K562 (cell line): Measurements from ENCODE around the gene CREB3L2. TPM values are rescaled to one million over a fixed set of nuclear protein-coding genes. Genes with fewer than 3 reads are reported as not detected.

Experiments
- ATAC-seq: fragments of 200-7000 bp; cut with Tn5 transposase; 3 replicates; pipeline ENCODE4 v1.9.1; 2020; ENCODE audit warnings: moderate library complexity
- BruUV-seq: library from RNA; stranded (reverse); fragments of 400-500 nt; replicated peaks from 2 replicates; lab custom pipeline; 2021; lab: Mats Ljungman, UMichigan
- CTCF ChIA-PET: fragments of 300-600 bp; formaldehyde crosslinking; extraction: SDS; loops from one replicate; lab custom pipeline; 2021; ENCODE audit warnings: low intra/inter-chr PET ratio; lab: Yijun Ruan, JAX
- POLR2A ChIA-PET: fragments of 300-600, 350-650 bp; sonication (Branson Sonifier 250); formaldehyde crosslinking; extraction: SDS; loops from one replicate; lab custom pipeline; 2021; ENCODE audit warnings: antibody characterized with exemption, inconsistent platforms; lab: Yijun Ruan, JAX
- DNase-seq, 4 experiments: peaks; one replicate each; pipeline versions ENCODE4 v3.0.0 to v3.0.0-alpha.2; 2011 to 2018; ENCODE audit warnings: low spot score in 3 of 4, mixed read lengths in 3 of 4; ENCODE audit errors: extremely low read depth in 1 of 4
- FAIRE-seq: peaks from 2 replicates; lab custom pipeline; 2011; peaks lifted over from hg19 to GRCh38; lab: Jason Lieb, UNC
- H2AFZ ChIP-seq: 2 replicates; pipeline ENCODE4 v1.6.0; 2011; ENCODE audit warnings: low read depth, low read length, control low read depth, inconsistent platforms
- H3K27ac ChIP-seq: fragments of 200-600 bp; 3 replicates; pipeline ENCODE4 v1.8.0; 2011; ENCODE audit warnings: low read depth, mild to moderate bottlenecking, control low read depth, inconsistent platforms, low read length, moderate library complexity, mixed read lengths; ENCODE audit errors: extremely low read depth
- H3K27me3 ChIP-seq, 2 experiments: fragments of 300-600 bp in 1 of 2; 2 replicates in 1 of 2; 3 replicates in 1 of 2; pipeline versions ENCODE4 v1.6.0 to v1.8.0; 2011; ENCODE audit warnings: inconsistent platforms in 2 of 2, low read length in 2 of 2, mild to moderate bottlenecking in 1 of 2, mixed read lengths in 1 of 2, moderate library complexity in 1 of 2; ENCODE audit not compliant: control insufficient read depth in 2 of 2, insufficient read depth in 2 of 2
- H3K36me3 ChIP-seq: fragments of 300-600 bp; 3 replicates; pipeline ENCODE4 v1.8.0; 2011; ENCODE audit warnings: mild to moderate bottlenecking, low read length, inconsistent platforms; ENCODE audit not compliant: control insufficient read depth, insufficient read depth
- H3K4me1 ChIP-seq, 2 experiments: fragments of 200-600 bp in 1 of 2; replicated peaks in 1 of 2; 2 replicates in 1 of 2; 3 replicates in 1 of 2; pipeline versions ENCODE4 v1.5.1 to v1.8.0; 2011; ENCODE audit warnings: inconsistent platforms in 2 of 2, low read length in 2 of 2, mild to moderate bottlenecking in 1 of 2, mixed read lengths in 1 of 2, moderate library complexity in 1 of 2; ENCODE audit not compliant: control insufficient read depth in 2 of 2, insufficient read depth in 2 of 2
- H3K4me2 ChIP-seq: 2 replicates; pipeline ENCODE4 v1.6.1; 2011; ENCODE audit warnings: low read length, control low read depth, inconsistent platforms, mixed read lengths; ENCODE audit not compliant: insufficient read depth
- H3K4me3 ChIP-seq: fragments of 200-600 bp; sonication (generic), shearing (Covaris generic); 2 replicates; pipeline ENCODE4 v1.5.1; 2016; ENCODE audit warnings: control low read depth, inconsistent platforms
- H3K79me2 ChIP-seq: fragments of 200-600 bp; 3 replicates; pipeline ENCODE4 v1.8.0; 2011; ENCODE audit warnings: low read length, inconsistent platforms; ENCODE audit not compliant: control insufficient read depth, insufficient read depth
- H3K9ac ChIP-seq, 2 experiments: 2 replicates each; pipeline versions ENCODE4 v1.6.0 to v1.6.1; 2011; ENCODE audit warnings: low read depth in 2 of 2, low read length in 2 of 2, control low read depth in 1 of 2, inconsistent platforms in 1 of 2, mild to moderate bottlenecking in 1 of 2, mixed read lengths in 1 of 2; ENCODE audit not compliant: insufficient read depth in 1 of 2
- H3K9me1 ChIP-seq: one replicate; pipeline ENCODE4 v1.6.0; 2011; ENCODE audit warnings: inconsistent platforms, mild to moderate bottlenecking, low read length, moderate library complexity; ENCODE audit not compliant: control insufficient read depth, insufficient read depth
- H3K9me3 ChIP-seq: replicated peaks from 2 replicates; pipeline ENCODE4 v1.5.1; 2011; ENCODE audit warnings: low read depth, low read length, inconsistent platforms; ENCODE audit not compliant: control insufficient read depth, insufficient read depth
- H4K20me1 ChIP-seq: replicated peaks from 2 replicates; pipeline ENCODE4 v1.6.1; 2011; ENCODE audit warnings: low read length, inconsistent platforms, mixed read lengths; ENCODE audit not compliant: control insufficient read depth, insufficient read depth
- CHD2 ChIP-seq: IDR thresholded peaks from 2 replicates; pipeline ENCODE4 v1.6.1; 2011; ENCODE audit warnings: low read depth, low read length
- CTBP1 ChIP-seq: fragments of 450-650 bp; IDR thresholded peaks from 2 replicates; pipeline ENCODE4 v1.6.1; 2016; ENCODE audit warnings: borderline replicate concordance
- GABPB2 ChIP-seq: fragments of 250-450 bp; sonication (Bioruptor Pico); conservative IDR thresholded peaks from 2 replicates; pipeline ENCODE4 v1.5.1; 2021; ENCODE audit warnings: mild to moderate bottlenecking
- POLR2B ChIP-seq: fragments of 450-650 bp; IDR thresholded peaks from 2 replicates; pipeline ENCODE4 v1.6.1; 2018; ENCODE audit warnings: low read depth; ENCODE audit not compliant: partially characterized antibody
- SIN3A ChIP-seq, 2 experiments: fragments of 150-350 bp in 1 of 2; IDR thresholded peaks; 2 replicates each; pipeline ENCODE4 v1.6.1; 2011 to 2016; ENCODE audit warnings: borderline replicate concordance in 2 of 2, low read depth in 2 of 2, low read length in 2 of 2, mild to moderate bottlenecking in 2 of 2, moderate library complexity in 2 of 2; ENCODE audit not compliant: control insufficient read depth in 1 of 2
- ZBTB11 ChIP-seq, 3 experiments: fragments of 200-800 bp in 1 of 3; fragments of 250-450 bp in 1 of 3; fragments of 450-650 bp in 1 of 3; sonication (Bioruptor Pico) in 1 of 3; sonication (Bioruptor generic) in 1 of 3; formaldehyde crosslinking in 1 of 3; IDR thresholded peaks; 2 replicates each; pipeline versions ENCODE4 v1.6.1 to v1.8.0; 2016 to 2022; ENCODE audit warnings: mild to moderate bottlenecking in 2 of 3, missing genetic modification characterization in 2 of 3, missing compliant biosample characterization in 1 of 3, moderate library complexity in 1 of 3
- ZBTB33 ChIP-seq: sonication (generic); formaldehyde crosslinking; IDR thresholded peaks from 2 replicates; pipeline ENCODE4 v1.8.1; 2023; ENCODE audit warnings: mild to moderate bottlenecking, missing genetic modification reagents
- ZFP36 ChIP-seq: fragments of 150-350 bp; IDR thresholded peaks from 2 replicates; pipeline ENCODE4 v1.6.1; 2018; ENCODE audit warnings: low read length, low read depth; ENCODE audit not compliant: partially characterized antibody
- ZNF121 ChIP-seq: sonication (generic); formaldehyde crosslinking; conservative IDR thresholded peaks from 2 replicates; pipeline ENCODE4 v1.8.0; 2022; ENCODE audit warnings: missing genetic modification reagents
- ZNF398 ChIP-seq: fragments of 250-450 bp; sonication (Bioruptor Pico); IDR thresholded peaks from 2 replicates; pipeline ENCODE4 v1.8.0; 2021; ENCODE audit warnings: moderate library complexity, mild to moderate bottlenecking, inconsistent platforms
- WGBS: fragments of 100-300 bp; shearing (Covaris generic); methylation state at CpG from one replicate; pipeline ENCODE4 v1.1.6; 2016; ENCODE audit warnings: low coverage, mixed read lengths; ENCODE audit not compliant: insufficient coverage; ENCODE audit errors: missing lambda C conversion rate; 5-methylcytosine and 5-hydroxymethylcytosine counted together
- in situ Hi-C: fragments of 300-500 bp; cut with MboI; formaldehyde crosslinking; loops from 4 replicates; pipeline ENCODE4 v1.15.0; 2018; ENCODE audit warnings: inconsistent platforms, mixed read lengths
- intact Hi-C: fragments of 100-400 bp; cut with micrococcal nuclease; formaldehyde crosslinking; loops from 2 replicates; pipeline ENCODE4 v1.14.2; 2022
- polyA plus RNA-seq, 8 experiments: library from polyadenylated mRNA; depleted of rRNA in 4 of 8; stranded (reverse) in 5 of 8; unstranded in 3 of 8; fragments of >200 nt; fragmentation: Nextera tagmentation in 2 of 8; fragmentation: Illumina TruSeq in 1 of 8; extraction: Ambion mirVana in 2 of 8; extraction: Trizol in 1 of 8; gene quantifications; 2 replicates each; pipeline versions ENCODE4 v1.2.1 to v1.2.3, GENCODE V29; 2011 to 2014; ENCODE audit warnings: inconsistent platforms in 1 of 8, missing spikeins in 1 of 8
- total RNA-seq, 7 experiments: library from RNA; depleted of rRNA in 6 of 7; stranded (reverse); fragments of >200 nt in 6 of 7; fragmentation: Illumina TruSeq in 2 of 7; extraction: Trizol in 2 of 7; gene quantifications; 2 replicates each; pipeline versions ENCODE4 v1.2.1 to v1.2.3, GENCODE V29; 2011 to 2021; ENCODE audit warnings: low replicate concordance in 1 of 7

CREB3L2 gene
- total and polyA plus RNA-seq, 9 of the 15 experiments (the other 6 are each of a cell fraction or from before 2014, with no cell fraction given), result 7.1 to 45.6 (median 15.8) TPM

- peak in 1 of 3 experiments; percentile 65; a peak in 2 of 6 replicates for TF ChIP-seq ZBTB11 (CRISPR knock-in tag; IDR thresholded peaks at IDR 0.05)
- peak; percentile 85 for TF ChIP-seq CTBP1
- no peak for TF ChIP-seq GABPB2
These were observed 119.6 kb downstream of the CREB3L2 start (continued) for GRCh38 chr7:137882261-137882668.

GRCh38 chr7:137881607-137882260 is 120.2 kb downstream of the CREB3L2 start:
- BruUV-seq, result no TSS peak
- Histone ChIP-seq H4K20me1 (no peaks in the 10 kb centered on the region), H3K9me3 (no peaks in the 10 kb centered on the region), H2AFZ (no peak overlapping the region), H3K27ac (peak overlapping the region; percentile 68; the same call in 2 of the 3 replicates), H3K9ac (no peak overlapping the region; a peak in 1 of 4 replicates), H3K9me1 (peaks cover 3% of the 10 kb centered on the region), H3K79me2 (no peaks in the 10 kb centered on the region), H3K4me3 (no peak overlapping the region), H3K27me3 (no peaks in the 10 kb centered on the region), H3K4me1 (peaks cover 13 to 28% of the 10 kb centered on the region in 2 experiments; a peak in 4 of 5 replicates), H3K36me3 (peaks cover 88% of the 10 kb centered on the region), H3K4me2 (no peak overlapping the region)
- WGBS, result 80% methylated on average over 8 of the region's 8 CpGs
- in situ Hi-C loops (no loop called here), intact Hi-C loops (no loop called here)
- ChIA-PET POLR2A (interaction anchor here (0.6 to 1.0 kb wide), 2 partner anchors 47 to 186 kb away, joined by 3 to 4 read pairs; no protein-coding TSS in a partner anchor), CTCF (no interaction called here)
- no peak for ATAC-seq
- no peak for FAIRE-seq
- DNase-seq, result no peak
- 0 out of 2 replicates have a peak, but pooled peaks have one; percentile 13 for TF ChIP-seq ZBTB33 (CRISPR knock-in tag)
- TF ChIP-seq CHD2, result no peak
- no peak for TF ChIP-seq ZFP36
- no peak for TF ChIP-seq SIN3A (IDR thresholded peaks at IDR 0.05; ENCODE audit: borderline replicate concordance in 2 of 2, control insufficient read depth in 1 of 2, low read depth in 2 of 2, low read length in 2 of 2)
- TF ChIP-seq ZNF121 (CRISPR knock-in tag), result no peak
- no peak for TF ChIP-seq ZNF398
- no peak for TF ChIP-seq POLR2B
